Adrenal gland (tissue), 12 donors: ENCODE measurements around the gene PPP1R14B. TPM values are rescaled to one million over a fixed set of nuclear protein-coding genes. Genes with fewer than 3 reads are reported as not detected.
A peak's percentile ranks its signal among the peaks of the same experiment; 100 is the strongest.

ENCODE experiments used
- DNase-seq, 7 donors: peaks; one replicate each; pipeline ENCODE4 v3.0.0-alpha.2; 2019 to 2020
- H3K27ac ChIP-seq, 5 donors: fragments of 200-600 bp; sonication (generic) in 4 of 5; 1 replicate in 3 of 5; 2 replicates in 2 of 5; pipeline versions ENCODE4 v1.5.1 to v1.8.0; 2016 to 2020; ENCODE audit warnings: mild to moderate bottlenecking in 1 of 5
- H3K27me3 ChIP-seq: fragments of 200-600 bp; 2 replicates; pipeline ENCODE4 v1.8.0; 2021
- H3K36me3 ChIP-seq, 2 donors: fragments of 200-600 bp; replicated peaks in 1 of 2; 1 replicate in 1 of 2; 2 replicates in 1 of 2; pipeline versions ENCODE4 v1.5.1 to v1.8.0; 2018 to 2022
- H3K4me1 ChIP-seq, 2 donors: fragments of 200-600 bp; replicated peaks in 1 of 2; 1 replicate in 1 of 2; 2 replicates in 1 of 2; pipeline versions ENCODE4 v1.5.1 to v1.8.0; 2018 to 2021
- H3K4me3 ChIP-seq, 4 donors: fragments of 200-600 bp; sonication (generic) in 3 of 4; one replicate each; pipeline ENCODE4 v1.5.1; 2016 to 2018
- H3K9me3 ChIP-seq, 3 donors: fragments of 200-600 bp; sonication (generic) in 1 of 3; replicated peaks in 1 of 3; 1 replicate in 2 of 3; 2 replicates in 1 of 3; pipeline versions ENCODE4 v1.5.1 to v1.8.0; 2016 to 2021
- CTCF ChIP-seq, 6 experiments: fragments of 450-650 bp in 4 of 6; fragments of 200-600 bp in 2 of 6; sonication (generic) in 1 of 6; IDR thresholded peaks; 1 replicate in 5 of 6; 2 replicates in 1 of 6; pipeline versions ENCODE4 v1.5.1 to v1.8.0; 2016 to 2021; ENCODE audit warnings: antibody characterized with exemption in 6 of 6, mild to moderate bottlenecking in 2 of 6, moderate library complexity in 1 of 6
- POLR2A ChIP-seq, 2 donors: fragments of 450-650 bp; IDR thresholded peaks; one replicate each; pipeline ENCODE4 v1.6.1; 2017; ENCODE audit warnings: antibody characterized with exemption in 2 of 2, mild to moderate bottlenecking in 2 of 2, moderate library complexity in 1 of 2
- WGBS, 4 donors: extraction: QIAGEN DNeasy Blood & Tissue Kit in 2 of 4; methylation state at CpG; one replicate each; pipeline versions ENCODE4 v1.1.5 to v1.1.7; 2013 to 2017; 5-methylcytosine and 5-hydroxymethylcytosine counted together
- intact Hi-C, 2 donors: fragments of 100-400 bp; cut with DNase I; formaldehyde crosslinking; loops; one replicate each; pipeline versions ENCODE4 v1.14.1 to v1.15.0; 2022 to 2023
- polyA plus RNA-seq, 3 donors: library from polyadenylated mRNA; stranded (reverse); fragments of 200-250 nt in 2 of 3; fragments of 350-450 nt in 1 of 3; fragmentation: Illumina TruSeq in 1 of 3; extraction: RNeasy Lipid Tissue Mini Kit (QIAGEN cat#74804) in 1 of 3; gene quantifications; one replicate each; pipeline ENCODE4 v1.2.3, GENCODE V29; 2013 to 2014
- total RNA-seq, 9 donors: library from RNA; depleted of rRNA in 4 of 9; stranded (reverse); fragments of >200 nt in 4 of 9; fragments of 120-200 nt in 1 of 9; fragmentation: NEBNext Ultra II Directional in 1 of 9; extraction: Animal tissue kit (Norgen Biotek cat#: 25700) in 1 of 9; gene quantifications; one replicate each; pipeline versions ENCODE4 v1.1.0 to v1.2.4, GENCODE V29; 2013 to 2023
- donor health status: healthy with polysubstance abuse.
- donor health status: Bipolar disorder and iron deficiency.
- donor health status: DM: yes; HTN: yes; CAD: no.
- donor health status: DM: no; HTN: no; CAD: no.
- donor health status: DM: no; HTN: no; CAD: no.
- donor health status: DM: yes; HTN: yes; CAD: no.

Gene PPP1R14B
- total and polyA plus RNA-seq, 12 donors: 77.2 to 331 (median 131) TPM

DNA sequence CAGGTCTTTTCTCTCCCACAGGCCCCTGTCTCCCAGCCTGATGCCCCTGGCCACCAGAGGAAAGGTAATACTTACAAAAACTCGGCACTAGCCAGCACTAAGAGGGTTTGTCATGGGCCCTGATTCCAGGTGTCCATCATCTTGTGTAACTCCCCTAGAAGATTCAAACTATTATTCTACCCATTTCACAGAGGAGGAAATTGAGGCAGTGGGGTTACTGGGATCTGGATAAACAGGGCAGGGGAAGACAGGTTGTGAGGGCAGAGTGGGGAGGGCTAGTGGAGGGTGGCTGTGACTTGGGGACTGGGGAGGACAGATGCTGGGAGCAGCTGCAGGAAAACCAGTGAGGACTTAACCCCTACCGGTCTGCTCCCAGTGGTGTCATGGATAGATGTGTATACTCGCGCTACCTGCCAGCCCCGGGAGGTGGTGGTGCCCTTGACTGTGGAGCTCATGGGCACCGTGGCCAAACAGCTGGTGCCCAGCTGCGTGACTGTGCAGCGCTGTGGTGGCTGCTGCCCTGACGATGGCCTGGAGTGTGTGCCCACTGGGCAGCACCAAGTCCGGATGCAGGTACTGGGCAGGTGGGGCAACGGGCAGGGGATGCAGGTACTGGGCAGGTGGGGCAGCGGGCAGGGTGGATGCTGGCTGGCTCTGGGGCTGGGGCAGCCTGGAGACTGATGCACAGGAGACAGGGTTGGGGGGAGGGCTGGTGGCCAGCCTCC is 11.1 kb downstream of the PPP1R14B start:
- H3K4me1 ChIP-seq: peaks cover 12 to 40% of the 10 kb centered on the region in 2 donors
- intact Hi-C loops: no loop called here
- no peak for TF ChIP-seq CTCF (IDR thresholded peaks at IDR 0.05)
- no peak for TF ChIP-seq POLR2A (IDR thresholded peaks at IDR 0.05)

GRCh38 chr11:64234647-64235379 is 11.9 kb downstream of the PPP1R14B start:
- H3K27me3 ChIP-seq: no peaks in the 10 kb centered on the region
- peak in 4 of 7 donors; percentile 52 to 69 (median 56) for DNase-seq
- peaks cover 0 to 19% of the 10 kb centered on the region in 2 donors for H3K36me3 ChIP-seq
- peak in 1 of 2 donors; percentile 14 for TF ChIP-seq POLR2A (IDR thresholded peaks at IDR 0.05)
- peak in 1 of 6 experiments; percentile 21 for TF ChIP-seq CTCF (IDR thresholded peaks at IDR 0.05)
- H3K27ac ChIP-seq: peak overlapping the region in 4 of 5 donors; percentile 57 to 92 (median 76)
- intact Hi-C loops: no loop called here
- peak overlapping the region; percentile 18 to 94 (median 72) for H3K4me3 ChIP-seq
- 1 to 7% (median 4%) methylated on average over 3 to 77 of the region's 80 CpGs for WGBS, 4 donors
- H3K4me1 ChIP-seq: peaks cover 5 to 34% of the 10 kb centered on the region in 2 donors
- H3K9me3 ChIP-seq: no peaks in the 10 kb centered on the region

More for the DNA sequence above, 11.1 kb downstream of the PPP1R14B start:
- H3K27ac ChIP-seq: peak overlapping the region in 3 of 5 donors; percentile 64 to 92 (median 89)
- peaks cover 0 to 19% of the 10 kb centered on the region in 2 donors for H3K36me3 ChIP-seq
- DNase-seq: peak in 3 of 7 donors; percentile 20 to 35 (median 28)
- H3K27me3 ChIP-seq: no peaks in the 10 kb centered on the region
- WGBS, 4 donors: 44 to 66% (median 54%) methylated on average over 1 to 12 of the region's 12 CpGs
- H3K9me3 ChIP-seq: no peaks in the 10 kb centered on the region
- peak overlapping the region in 2 of 4 donors; percentile 51 to 92 for H3K4me3 ChIP-seq

GRCh38 chr11:64233913-64234586 is 12.7 kb downstream of the PPP1R14B start, which contains the start of gene VEGFB:
TSS of gene VEGFB (plus strand) at chr11:64234584. CDS start at chr11:64234834, 250 bp downstream.
- peaks cover 5 to 34% of the 10 kb centered on the region in 2 donors for H3K4me1 ChIP-seq
- intact Hi-C loops: no loop called here

More at GRCh38 chr11:64233913-64234586, 12.7 kb downstream of the PPP1R14B start, which contains the start of gene VEGFB:
- Histone ChIP-seq H3K27me3 (no peaks in the 10 kb centered on the region), H3K27ac (peak within 1 kb of the TSS in 4 of 5 donors; percentile 57 to 92 (median 76)), H3K9me3 (no peaks in the 10 kb centered on the region), H3K4me3 (peak within 1 kb of the TSS; percentile 18 to 94 (median 72)), H3K36me3 (peaks cover 0 to 19% of the 10 kb centered on the region in 2 donors)
- DNase-seq: peak in 6 of 7 donors; percentile 67 to 87 (median 74)
- TF ChIP-seq POLR2A (IDR thresholded peaks at IDR 0.05): peak; percentile 38 to 63
- TF ChIP-seq CTCF (IDR thresholded peaks at IDR 0.05): no peak
- WGBS, 4 donors: 1 to 5% (median 4%) methylated on average over 4 to 57 of the region's 62 CpGs
